OCI-LY7 (cell line): ENCODE results near the gene PCYT2. TPM values are rescaled to one million over a fixed set of nuclear protein-coding genes. Genes with fewer than 3 reads are reported as not detected.

ENCODE experiments used
- BruUV-seq: library from RNA; stranded (reverse); fragments of 400-500 nt; replicated peaks from 2 replicates; lab custom pipeline; 2021; lab: Mats Ljungman, UMichigan
- CTCF ChIA-PET: fragments of 300-600 bp; sonication (Branson Sonifier 250); formaldehyde crosslinking; loops from one replicate; lab custom pipeline; 2022; ENCODE audit warnings: antibody characterized with exemption; ENCODE audit not compliant: unreplicated experiment; lab: Charles Lee
- POLR2A ChIA-PET: fragments of 300-600 bp; sonication (Branson Sonifier 250); formaldehyde crosslinking; loops from one replicate; lab custom pipeline; 2022; ENCODE audit warnings: antibody characterized with exemption; lab: Charles Lee
- DNase-seq: peaks from one replicate; pipeline ENCODE4 v3.0.0-alpha.2; 2015; ENCODE audit warnings: low spot score
- H2AFZ ChIP-seq: fragments of 200-600 bp; sonication (generic), shearing (Covaris generic); 2 replicates; pipeline ENCODE4 v1.6.1; 2014; ENCODE audit warnings: mild to moderate bottlenecking, antibody characterized with exemption, low read length, moderate library complexity
- H3K27ac ChIP-seq: fragments of 200-600 bp; sonication (generic); 2 replicates; pipeline ENCODE4 v1.5.1; 2014; ENCODE audit warnings: mixed run types, low read depth, mild to moderate bottlenecking, moderate library complexity, low read length, inconsistent platforms; ENCODE audit not compliant: poor library complexity, severe bottlenecking
- H3K36me3 ChIP-seq: fragments of 200-600 bp; sonication (generic); 2 replicates; pipeline ENCODE4 v1.6.1; 2014; ENCODE audit warnings: mild to moderate bottlenecking, antibody characterized with exemption, low read length, moderate library complexity, mixed read lengths; ENCODE audit not compliant: insufficient read depth
- H3K4me1 ChIP-seq: fragments of 200-600 bp; sonication (generic); 2 replicates; pipeline ENCODE4 v1.5.1; 2014; ENCODE audit warnings: mild to moderate bottlenecking, low read length; ENCODE audit not compliant: insufficient read depth, poor library complexity, severe bottlenecking
- H3K4me2 ChIP-seq: fragments of 200-600 bp; sonication (generic); 2 replicates; pipeline ENCODE4 v1.6.1; 2014; ENCODE audit warnings: mild to moderate bottlenecking, low read length
- H3K4me3 ChIP-seq: fragments of 200-600 bp; sonication (generic); 2 replicates; pipeline ENCODE4 v1.5.1; 2014; ENCODE audit warnings: mild to moderate bottlenecking, low read depth, low read length; ENCODE audit not compliant: poor library complexity, severe bottlenecking
- H3K79me2 ChIP-seq: fragments of 200-600 bp; sonication (generic); 2 replicates; pipeline ENCODE4 v1.6.1; 2016; ENCODE audit warnings: low read depth, mild to moderate bottlenecking, low read length, moderate library complexity, mixed read lengths; ENCODE audit not compliant: insufficient read depth
- H3K9me2 ChIP-seq: fragments of 200-600 bp; sonication (generic); 2 replicates; pipeline ENCODE4 v1.6.1; 2016; ENCODE audit warnings: mild to moderate bottlenecking, low read length, mixed read lengths; ENCODE audit not compliant: insufficient read depth
- H3K9me3 ChIP-seq: fragments of 200-600 bp; sonication (generic); 2 replicates; pipeline ENCODE4 v1.6.1; 2014; ENCODE audit warnings: mild to moderate bottlenecking, mixed run types, low read length, mixed read lengths
- H4K20me1 ChIP-seq: fragments of 200-600 bp; sonication (generic); 2 replicates; pipeline ENCODE4 v1.6.1; 2014; ENCODE audit warnings: mild to moderate bottlenecking, antibody characterized with exemption, low read length, moderate library complexity, mixed read lengths; ENCODE audit not compliant: insufficient read depth
- CTCF ChIP-seq: fragments of 200-600 bp; sonication (generic); conservative IDR thresholded peaks from 2 replicates; pipeline ENCODE4 v1.5.1; 2014; ENCODE audit warnings: mild to moderate bottlenecking, antibody characterized with exemption, low read length, moderate library complexity, mixed read lengths
- EZH2phosphoT487 ChIP-seq: fragments of 200-600 bp; sonication (generic); IDR thresholded peaks from 2 replicates; pipeline ENCODE4 v1.6.1; 2018; ENCODE audit warnings: low read depth, borderline replicate concordance, mild to moderate bottlenecking, mixed run types, antibody characterized with exemption, low read length, moderate library complexity, mixed read lengths
- intact Hi-C: fragments of 100-400 bp; cut with micrococcal nuclease; formaldehyde crosslinking; loops from one replicate; pipeline ENCODE4 v1.10.0; 2022; ENCODE audit not compliant: unreplicated experiment
- total RNA-seq, 2 experiments: library from RNA; depleted of rRNA in 1 of 2; stranded (reverse); fragments of >200 nt in 1 of 2; shearing (Covaris generic) in 1 of 2; gene quantifications; 2 replicates each; pipeline ENCODE4 v1.2.3, GENCODE V29; 2014 to 2022

The PCYT2 gene
- total RNA-seq, 2 experiments from 2014 or later = 70.1 to 104 TPM

GRCh38 chr17:81914103-81914850 is 3.1 kb upstream of the PCYT2 start:
- TF ChIP-seq EZH2phosphoT487 = no peak
- no peak for TF ChIP-seq CTCF
- Histone ChIP-seq H4K20me1 (peaks cover 8% of the 10 kb centered on the region), H3K79me2 (peaks cover 18% of the 10 kb centered on the region), H3K4me3 (no peak overlapping the region), H3K9me2 (no peaks in the 10 kb centered on the region), H3K4me1 (peaks cover 35% of the 10 kb centered on the region), H3K9me3 (no peaks in the 10 kb centered on the region), H3K4me2 (no peak overlapping the region), H3K27ac (no peak overlapping the region), H3K36me3 (peaks cover 50% of the 10 kb centered on the region), H2AFZ (no peak overlapping the region)
- no TSS peak for BruUV-seq
- DNase-seq = no peak
- POLR2A ChIA-PET = interaction anchor here (0.6 kb wide), 1 partner anchor 198 kb away, joined by 6 read pairs; no protein-coding TSS in a partner anchor
- intact Hi-C loops = no loop called here
- CTCF ChIA-PET = no interaction called here

- Histone ChIP-seq H4K20me1 (peaks cover 8% of the 10 kb centered on the region), H3K79me2 (peaks cover 18% of the 10 kb centered on the region), H3K9me3 (no peaks in the 10 kb centered on the region), H3K9me2 (no peaks in the 10 kb centered on the region), H3K36me3 (peaks cover 55% of the 10 kb centered on the region), H2AFZ (no peak overlapping the region), H3K27ac (no peak overlapping the region), H3K4me2 (no peak overlapping the region), H3K4me1 (peaks cover 28% of the 10 kb centered on the region), H3K4me3 (no peak overlapping the region)
- no peak for DNase-seq
- ChIA-PET POLR2A (interaction anchor here (0.6 to 0.9 kb wide), 2 partner anchors 43 to 198 kb away, joined by 4 to 6 read pairs; partner anchors contain the start of gene ARHGDIA), CTCF (no interaction called here)
- no TSS peak for BruUV-seq
- TF ChIP-seq EZH2phosphoT487 (no peak), CTCF (no peak)
- intact Hi-C loops = no loop called here
Observed at GRCh38 chr17:81913394-81914102, 2.3 kb upstream of the PCYT2 start.
